HepG2 (cell line): ENCODE results near the gene AFAP1. TPM values are rescaled to one million over a fixed set of nuclear protein-coding genes. Genes with fewer than 3 reads are reported as not detected.

Source experiments
- ATAC-seq: fragments of 200-7000 bp; cut with Tn5 transposase; 3 replicates; pipeline ENCODE4 v1.9.1; 2020; ENCODE audit warnings: mild to moderate bottlenecking, moderate library complexity
- BruUV-seq: library from RNA; stranded (reverse); fragments of 400-500 nt; replicated peaks from 2 replicates; lab custom pipeline; 2021; lab: Mats Ljungman, UMichigan
- CTCF ChIA-PET: fragments of 300-600 bp; formaldehyde crosslinking; extraction: SDS; loops from one replicate; lab custom pipeline; 2021; ENCODE audit warnings: low total read pairs, inconsistent platforms, low intra/inter-chr PET ratio; lab: Yijun Ruan, JAX
- POLR2A ChIA-PET: fragments of 350-600 bp; sonication (Branson Sonifier 250); formaldehyde crosslinking; loops from one replicate; lab custom pipeline; 2020; ENCODE audit warnings: antibody characterized with exemption, inconsistent platforms; lab: Yijun Ruan, JAX
- DNase-seq: peaks from one replicate; pipeline ENCODE4 v3.0.0-alpha.2; 2015; ENCODE audit warnings: low spot score
- FAIRE-seq: peaks from 3 replicates; lab custom pipeline; 2011; peaks lifted over from hg19 to GRCh38; lab: Jason Lieb, UNC
- H2AFZ ChIP-seq: one replicate; pipeline ENCODE4 v1.6.1; 2011; ENCODE audit warnings: low read length, inconsistent platforms
- H3K27ac ChIP-seq: fragments of 300-600 bp; 3 replicates; pipeline ENCODE4 v1.8.0; 2011; ENCODE audit warnings: mixed run types, mild to moderate bottlenecking, mixed read lengths, low read length, inconsistent platforms; ENCODE audit not compliant: insufficient read depth; ENCODE audit errors: extremely low read length
- H3K27me3 ChIP-seq, 2 experiments: fragments of 200-600 bp in 1 of 2; 2 replicates in 1 of 2; 3 replicates in 1 of 2; pipeline versions ENCODE4 v1.6.0 to v1.8.0; 2011; ENCODE audit warnings: low read length in 2 of 2, mild to moderate bottlenecking in 2 of 2, moderate library complexity in 2 of 2, inconsistent platforms in 1 of 2; ENCODE audit not compliant: insufficient read depth in 2 of 2, control insufficient read depth in 1 of 2
- H3K36me3 ChIP-seq, 2 experiments: fragments of 200-600 bp in 1 of 2; replicated peaks in 1 of 2; 2 replicates in 1 of 2; 3 replicates in 1 of 2; pipeline versions ENCODE4 v1.5.1 to v1.8.0; 2011; ENCODE audit warnings: low read length in 2 of 2, inconsistent platforms in 1 of 2; ENCODE audit not compliant: insufficient read depth in 2 of 2, control insufficient read depth in 1 of 2
- H3K4me1 ChIP-seq: 2 replicates; pipeline ENCODE4 v1.5.1; 2012; ENCODE audit warnings: low read length, inconsistent platforms; ENCODE audit not compliant: insufficient read depth
- H3K4me2 ChIP-seq: 2 replicates; pipeline ENCODE4 v1.6.0; 2011; ENCODE audit warnings: low read depth, low read length, inconsistent platforms
- H3K4me3 ChIP-seq, 3 experiments: fragments of 200-600 bp in 1 of 3; sonication (generic), shearing (Covaris generic) in 1 of 3; replicated peaks in 1 of 3; 2 replicates each; pipeline ENCODE4 v1.5.1; 2011 to 2016; ENCODE audit warnings: low read length in 3 of 3, inconsistent platforms in 2 of 3, low read depth in 2 of 3, mild to moderate bottlenecking in 2 of 3, control low read depth in 1 of 3, mixed read lengths in 1 of 3; ENCODE audit not compliant: insufficient read depth in 1 of 3
- H3K79me2 ChIP-seq: one replicate; pipeline ENCODE4 v1.6.1; 2011; ENCODE audit warnings: low read length, inconsistent platforms; ENCODE audit not compliant: insufficient read depth
- H3K9ac ChIP-seq: 2 replicates; pipeline ENCODE4 v1.6.0; 2011; ENCODE audit warnings: mild to moderate bottlenecking, low read depth, low read length, inconsistent platforms; ENCODE audit not compliant: insufficient read depth
- H3K9me3 ChIP-seq: 2 replicates; pipeline ENCODE4 v1.5.1; 2012; ENCODE audit warnings: mild to moderate bottlenecking, low read length
- H4K20me1 ChIP-seq: 2 replicates; pipeline ENCODE4 v1.6.0; 2011; ENCODE audit warnings: inconsistent platforms, mild to moderate bottlenecking, low read length, moderate library complexity; ENCODE audit not compliant: insufficient read depth
- CTCF ChIP-seq: sonication (generic); formaldehyde crosslinking; IDR thresholded peaks from 2 replicates; pipeline ENCODE4 v1.5.0; 2020; ENCODE audit warnings: mild to moderate bottlenecking, missing genetic modification reagents, moderate library complexity
- MED8 ChIP-seq: sonication (generic); formaldehyde crosslinking; IDR thresholded peaks from 2 replicates; pipeline ENCODE4 v1.8.1; 2023; ENCODE audit warnings: mild to moderate bottlenecking, missing genetic modification reagents; ENCODE audit not compliant: insufficient replicate concordance
- MXD4 ChIP-seq: IDR thresholded peaks from 2 replicates; pipeline ENCODE4 v1.6.1; 2016; ENCODE audit warnings: mild to moderate bottlenecking, missing biosample characterization, missing genetic modification reagents
- NFRKB ChIP-seq: fragments of 450-650 bp; IDR thresholded peaks from 2 replicates; pipeline ENCODE4 v1.6.1; 2017
- RAD21 ChIP-seq: fragments of 450-650 bp; formaldehyde crosslinking; IDR thresholded peaks from 2 replicates; pipeline ENCODE4 v1.5.0; 2020; ENCODE audit warnings: mild to moderate bottlenecking
- RELA ChIP-seq: sonication (generic); formaldehyde crosslinking; IDR thresholded peaks from 2 replicates; pipeline ENCODE4 v1.4.0; 2020; ENCODE audit warnings: missing genetic modification reagents
- REST ChIP-seq, 2 experiments: IDR thresholded peaks; 2 replicates each; pipeline ENCODE4 v1.6.1; 2011 to 2012; ENCODE audit warnings: low read length in 2 of 2, borderline replicate concordance in 1 of 2, low read depth in 1 of 2, mild to moderate bottlenecking in 1 of 2, moderate library complexity in 1 of 2
- SMC3 ChIP-seq: IDR thresholded peaks from 2 replicates; pipeline ENCODE4 v1.6.1; 2011; ENCODE audit warnings: low read length, improper control_type of control experiment
- STAG1 ChIP-seq: sonication (generic); formaldehyde crosslinking; IDR thresholded peaks from 2 replicates; pipeline ENCODE4 v1.4.0; 2020; ENCODE audit warnings: missing genetic modification reagents
- ZBTB2 ChIP-seq: sonication (generic); formaldehyde crosslinking; IDR thresholded peaks from 2 replicates; pipeline ENCODE4 v1.8.0; 2022; ENCODE audit warnings: low read depth, missing genetic modification reagents
- ZNF501 ChIP-seq: sonication (generic); formaldehyde crosslinking; IDR thresholded peaks from 2 replicates; pipeline ENCODE4 v1.5.1; 2020; ENCODE audit warnings: mild to moderate bottlenecking, moderate library complexity, missing genetic modification reagents
- ZNF563 ChIP-seq: sonication (generic); formaldehyde crosslinking; IDR thresholded peaks from 2 replicates; pipeline ENCODE4 v1.8.0; 2022; ENCODE audit warnings: mild to moderate bottlenecking, moderate library complexity, missing genetic modification reagents
- WGBS: methylation state at CpG from one replicate; pipeline ENCODE4 v1.1.6; 2017; ENCODE audit warnings: low lambda C conversion rate; 5-methylcytosine and 5-hydroxymethylcytosine counted together
- in situ Hi-C: cut with HindIII; loops from 2 replicates; pipeline ENCODE4 v1.10.0; 2017; ENCODE audit warnings: low pct_unique_long_range_greater_than_20kb; ENCODE audit not compliant: extremely low pct_ligation_motif_present
- intact Hi-C: fragments of 100-400 bp; cut with micrococcal nuclease; formaldehyde crosslinking; loops from one replicate; pipeline ENCODE4 v1.10.0; 2022; ENCODE audit not compliant: unreplicated experiment
- polyA plus RNA-seq, 8 experiments: library from polyadenylated mRNA; depleted of rRNA in 3 of 8; stranded (reverse) in 7 of 8; unstranded in 1 of 8; fragments of >200 nt; fragmentation: Illumina TruSeq in 4 of 8; extraction: Trizol in 4 of 8; gene quantifications; 2 replicates each; pipeline versions ENCODE4 v1.2.1 to v1.2.3, GENCODE V29; 2011 to 2016; ENCODE audit warnings: low read depth in 4 of 8, missing spikeins in 1 of 8, mixed read lengths in 1 of 8; ENCODE audit not compliant: insufficient read depth in 1 of 8
- total RNA-seq, 5 experiments: library from RNA; depleted of rRNA; stranded (reverse); fragments of >200 nt; fragmentation: Illumina TruSeq; extraction: Trizol; gene quantifications; 2 replicates each; pipeline ENCODE4 v1.2.3, GENCODE V29; 2016; ENCODE audit warnings: low read depth in 1 of 5

The AFAP1 gene
- total and polyA plus RNA-seq, 2 of the 13 experiments (the other 11 are each of a cell fraction or from before 2014, with no cell fraction given), result 2.5 TPM

GRCh38 chr4:7877176-7877575 lies 62.5 kb downstream of the AFAP1 start (continued):
- TF ChIP-seq ZBTB2 (CRISPR knock-in tag), result no peak
- TF ChIP-seq RELA, result no peak
- no peak for TF ChIP-seq ZNF501 (CRISPR knock-in tag)
- no peak for TF ChIP-seq MED8 (CRISPR knock-in tag)

GRCh38 chr4:7876201-7876875 lies 63.3 kb downstream of the AFAP1 start:
- no peak overlapping the region for H3K27ac ChIP-seq
- H3K9ac ChIP-seq, result no peak overlapping the region
- in situ Hi-C loops (no loop called here), intact Hi-C loops (loop anchor here (1.0 to 10.0 kb wide), 2 partner anchors 53 to 108 kb away; no protein-coding TSS in a partner anchor)
- ChIA-PET CTCF (interaction anchor here (0.8 kb wide), 1 partner anchor 110 kb away, joined by 4 read pairs; no protein-coding TSS in a partner anchor), POLR2A (no interaction called here)
- no TSS peak for BruUV-seq
- H3K4me3 ChIP-seq, result no peak overlapping the region
- no peak overlapping the region for H2AFZ ChIP-seq
- FAIRE-seq (peak; percentile 73), ATAC-seq (peak; percentile 99), DNase-seq (peak; percentile 55)
- H3K4me1 ChIP-seq, result peaks cover 31% of the 10 kb centered on the region
- peaks cover 0 to 2% of the 10 kb centered on the region in 2 experiments; a peak in 2 of 5 replicates for H3K36me3 ChIP-seq
- peak overlapping the region; percentile 20; the same call in 1 of the 2 replicates for H3K4me2 ChIP-seq
- H4K20me1 ChIP-seq, result no peaks in the 10 kb centered on the region
- 59% methylated on average over 15 of the region's 15 CpGs for WGBS
- H3K9me3 ChIP-seq, result no peaks in the 10 kb centered on the region
- peaks cover 5% of the 10 kb centered on the region for H3K79me2 ChIP-seq
- no peak for TF ChIP-seq ZNF563 (CRISPR knock-in tag)
- peak; percentile 44 for TF ChIP-seq STAG1 (CRISPR knock-in tag)
- no peak for TF ChIP-seq MXD4 (CRISPR knock-in tag)
- TF ChIP-seq SMC3, result peak; percentile 42; the same call in 1 of the 2 replicates
- TF ChIP-seq REST (IDR thresholded peaks at IDR 0.05; ENCODE audit: borderline replicate concordance in 1 of 2, low read depth in 1 of 2, low read length in 2 of 2), result peak in 1 of 2 experiments; percentile 50; a peak in 2 of 4 replicates
- no peak for TF ChIP-seq NFRKB
- TF ChIP-seq RAD21 (CRISPR knock-in tag), result peak; percentile 32; the same call in 1 of the 2 replicates
- TF ChIP-seq CTCF (CRISPR knock-in tag), result peak; percentile 54
- no peaks in the 10 kb centered on the region for H3K27me3 ChIP-seq
